Ectodermal cell (in vitro differentiated cells): Measurements from ENCODE around the gene DUSP6.

Source experiments
- H3K27ac ChIP-seq: 2 replicates; pipeline ENCODE4 v1.7.0; 2013; ENCODE audit warnings: mild to moderate bottlenecking, low read depth, low read length; ENCODE audit not compliant: insufficient read depth, poor library complexity, severe bottlenecking
- H3K27me3 ChIP-seq: 2 replicates; pipeline ENCODE4 v1.7.0; 2013; ENCODE audit warnings: mild to moderate bottlenecking, low read length; ENCODE audit not compliant: insufficient read depth, control insufficient read depth, poor library complexity, severe bottlenecking
- H3K36me3 ChIP-seq: one replicate; pipeline ENCODE4 v1.7.0; 2013; ENCODE audit warnings: low read length; ENCODE audit not compliant: control insufficient read depth, insufficient read depth
- H3K4me1 ChIP-seq: one replicate; pipeline ENCODE4 v1.7.0; 2013; ENCODE audit warnings: low read length; ENCODE audit not compliant: control insufficient read depth, insufficient read depth
- H3K4me3 ChIP-seq: 2 replicates; pipeline ENCODE4 v1.7.0; 2013; ENCODE audit warnings: low read depth, low read length, control low read depth; ENCODE audit not compliant: insufficient read depth
- H3K9me3 ChIP-seq: 2 replicates; pipeline ENCODE4 v1.7.0; 2013; ENCODE audit warnings: mild to moderate bottlenecking, low read length, moderate library complexity; ENCODE audit not compliant: control insufficient read depth
- WGBS, 2 experiments: methylation state at CpG; one replicate each; pipeline ENCODE4 v1.1.7; 2013; ENCODE audit warnings: missing lambda C conversion rate in 2 of 2; 5-methylcytosine and 5-hydroxymethylcytosine counted together

DUSP6 gene

DNA sequence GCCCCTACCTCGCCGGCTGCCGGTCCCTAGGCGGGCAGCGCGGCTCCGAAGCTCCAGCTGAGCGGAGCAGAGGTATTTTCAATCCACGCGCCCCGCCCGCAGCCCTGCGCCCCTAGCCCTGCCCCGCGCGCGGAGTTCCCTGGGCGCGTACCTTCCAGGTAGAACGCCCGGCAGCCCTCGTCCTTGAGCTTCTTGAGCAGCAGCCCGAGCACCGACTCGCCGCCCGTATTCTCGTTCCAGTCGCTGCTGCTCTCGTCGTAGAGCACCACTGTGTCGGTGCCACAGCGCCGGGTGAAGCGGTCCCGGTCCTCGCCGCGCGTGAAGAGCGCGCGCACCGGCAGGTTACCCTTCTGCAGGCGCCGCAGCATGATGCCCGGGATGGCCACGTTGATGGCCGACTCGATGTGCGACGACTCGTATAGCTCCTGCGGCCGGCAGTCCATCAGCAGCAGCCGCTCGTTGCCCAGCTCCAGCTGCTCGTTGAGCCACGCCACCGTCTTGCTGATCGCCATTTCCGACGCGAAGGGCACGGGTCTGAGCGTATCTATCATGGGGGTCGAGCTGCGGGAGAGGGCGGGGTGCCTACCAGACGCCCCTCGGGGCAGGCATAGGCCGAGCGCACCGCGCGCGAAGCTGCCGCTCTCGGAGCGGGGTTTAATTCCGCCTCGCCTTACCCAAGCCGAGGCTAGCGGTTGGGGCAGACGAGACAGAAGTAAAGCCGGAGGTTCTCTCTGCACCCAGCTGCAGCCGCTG, 636 bp downstream of the DUSP6 start:
- H3K36me3 ChIP-seq, result peaks cover 5% of the 10 kb centered on the region
- WGBS, 2 experiments, result 1% methylated on average over 87 of the region's 87 CpGs
- H3K27me3 ChIP-seq, result peaks cover 78% of the 10 kb centered on the region
- peak overlapping the region; percentile 96 for H3K27ac ChIP-seq
- peaks cover 52% of the 10 kb centered on the region for H3K4me1 ChIP-seq
- peak overlapping the region; percentile 60 for H3K4me3 ChIP-seq
- no peaks in the 10 kb centered on the region for H3K9me3 ChIP-seq

DNA sequence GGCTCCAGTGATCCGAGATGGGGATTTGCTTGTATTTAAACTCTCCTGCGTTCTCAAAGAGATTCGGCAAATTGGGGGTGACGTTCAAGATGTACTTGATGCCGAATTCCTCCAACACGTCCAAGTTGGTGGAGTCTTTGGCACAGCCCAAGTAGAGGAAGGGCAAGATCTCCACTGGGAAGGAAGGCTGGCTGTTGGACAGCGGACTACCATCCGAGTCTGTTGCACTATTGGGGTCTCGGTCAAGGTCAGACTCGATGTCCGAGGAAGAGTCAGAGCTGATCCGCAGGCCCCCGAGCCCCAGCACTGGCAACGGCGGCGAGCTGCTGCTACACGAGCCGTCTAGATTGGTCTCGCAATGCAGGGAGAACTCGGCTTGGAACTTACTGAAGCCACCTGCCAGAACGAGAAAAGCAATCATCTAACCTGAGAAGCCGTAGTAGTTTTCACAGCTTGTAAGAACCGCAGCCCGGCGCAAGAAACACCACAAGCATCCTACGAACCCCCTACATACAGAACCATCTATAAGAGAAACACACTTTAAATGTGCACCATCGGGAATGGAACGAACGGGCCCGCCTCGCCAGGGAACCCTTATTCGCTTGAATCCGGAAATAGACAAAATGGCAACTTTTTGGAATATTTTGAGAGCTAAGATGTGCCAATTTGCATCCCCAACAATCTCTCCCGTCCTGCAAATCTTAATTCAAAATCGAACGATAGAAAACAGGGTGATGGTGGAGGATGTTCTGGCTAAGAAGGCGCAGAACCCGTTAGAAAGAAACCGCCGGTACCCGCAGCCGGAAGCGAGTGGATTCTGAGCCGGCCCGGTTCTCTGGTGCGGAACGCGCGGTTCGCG, 1.4 kb downstream of the DUSP6 start:
- Histone ChIP-seq H3K9me3 (no peaks in the 10 kb centered on the region), H3K27me3 (peaks cover 70% of the 10 kb centered on the region), H3K36me3 (peaks cover 5% of the 10 kb centered on the region), H3K4me3 (peak overlapping the region; percentile 60), H3K4me1 (peaks cover 59% of the 10 kb centered on the region), H3K27ac (no peak overlapping the region)
- 1 to 2% methylated on average over 51 of the region's 51 CpGs for WGBS, 2 experiments

DNA sequence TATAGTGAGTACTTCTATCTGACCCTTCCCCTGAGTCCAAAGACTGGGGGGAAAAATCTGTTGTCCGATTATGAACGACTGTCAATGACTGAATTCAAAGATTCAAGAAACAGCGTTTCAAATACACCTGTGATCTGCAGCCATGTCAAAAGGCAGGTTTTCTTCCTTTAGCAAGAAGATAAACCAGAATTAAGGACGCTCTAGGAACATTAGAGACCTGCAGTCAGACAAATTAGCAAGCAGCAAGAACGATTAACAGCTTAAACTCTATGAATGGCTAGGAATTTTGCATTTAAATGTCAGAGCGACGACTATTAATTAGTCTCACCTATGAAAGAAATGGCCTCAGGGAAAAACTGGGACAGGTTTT, 2.1 kb downstream of the DUSP6 start:
- Histone ChIP-seq H3K36me3 (peaks cover 5% of the 10 kb centered on the region), H3K4me1 (peaks cover 61% of the 10 kb centered on the region), H3K27ac (no peak overlapping the region), H3K4me3 (peak overlapping the region; percentile 60), H3K9me3 (no peaks in the 10 kb centered on the region), H3K27me3 (peaks cover 64% of the 10 kb centered on the region)
- 0 to 1% methylated on average over 7 of the region's 7 CpGs for WGBS, 2 experiments

DNA sequence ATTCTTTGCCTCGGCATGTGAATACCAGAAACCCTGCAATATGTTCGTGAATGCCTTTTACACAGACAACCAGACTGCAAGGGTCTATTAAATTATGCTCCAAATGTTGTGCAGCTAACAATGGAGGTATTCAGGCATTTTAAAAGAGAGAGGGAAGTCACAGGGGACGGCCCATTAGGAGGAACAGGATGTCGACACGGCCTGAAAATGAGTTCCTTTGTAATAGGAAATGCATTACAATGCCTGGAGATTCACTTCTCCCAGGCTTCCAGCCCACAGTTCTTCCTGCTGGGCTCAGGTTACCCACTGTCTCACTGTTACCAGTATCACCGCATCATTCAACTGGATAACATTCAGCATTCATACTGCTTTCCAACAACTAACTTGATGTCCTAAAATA, 2.5 kb downstream of the DUSP6 start:
- Histone ChIP-seq H3K27me3 (peaks cover 60% of the 10 kb centered on the region), H3K36me3 (peaks cover 5% of the 10 kb centered on the region), H3K4me3 (peak overlapping the region; percentile 60), H3K27ac (no peak overlapping the region), H3K4me1 (peaks cover 60% of the 10 kb centered on the region), H3K9me3 (no peaks in the 10 kb centered on the region)
- 2% methylated on average over 6 of the region's 6 CpGs for WGBS, 2 experiments

DNA sequence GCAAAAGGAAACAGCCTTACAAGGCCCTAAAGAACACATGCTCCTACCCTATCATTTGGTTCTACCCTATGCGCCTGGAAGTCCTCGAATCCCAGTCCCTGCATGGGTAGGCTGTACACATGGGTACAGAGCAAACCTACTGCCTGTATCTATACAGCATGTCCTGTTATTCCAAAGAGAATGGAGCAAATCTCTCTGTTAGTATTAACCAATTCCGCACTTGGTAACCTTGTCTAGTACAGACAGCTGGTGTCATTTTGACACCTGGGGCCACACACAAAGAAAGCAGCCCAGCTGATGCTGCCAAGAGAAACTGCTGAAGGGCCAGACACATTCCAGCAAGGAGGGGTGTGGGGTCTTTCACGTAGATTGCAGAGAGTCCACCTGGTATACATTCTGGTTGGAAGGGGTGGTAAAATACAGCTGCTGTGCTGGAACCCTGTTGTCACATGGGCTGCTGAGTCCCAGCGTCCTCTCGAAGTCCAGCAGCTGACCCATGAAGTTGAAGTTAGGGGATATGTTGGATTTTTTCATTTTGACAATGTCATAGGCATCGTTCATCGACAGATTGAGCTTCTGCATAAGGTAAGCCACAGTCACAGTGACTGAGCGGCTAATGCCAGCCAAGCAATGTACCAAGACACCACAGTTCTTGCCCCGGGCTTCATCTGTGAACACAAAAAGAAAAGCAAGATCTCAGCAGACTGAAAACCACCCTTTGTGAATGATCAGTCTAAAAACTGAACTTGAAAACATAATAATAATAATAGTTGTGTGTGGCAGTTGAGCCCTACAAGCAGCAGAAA, 3.2 kb downstream of the DUSP6 start:
- Histone ChIP-seq H3K4me1 (peaks cover 58% of the 10 kb centered on the region), H3K4me3 (peak overlapping the region; percentile 60), H3K9me3 (no peaks in the 10 kb centered on the region), H3K36me3 (peaks cover 5% of the 10 kb centered on the region), H3K27ac (no peak overlapping the region), H3K27me3 (peaks cover 53% of the 10 kb centered on the region)
- 55 to 60% methylated on average over 10 of the region's 10 CpGs for WGBS, 2 experiments

DNA sequence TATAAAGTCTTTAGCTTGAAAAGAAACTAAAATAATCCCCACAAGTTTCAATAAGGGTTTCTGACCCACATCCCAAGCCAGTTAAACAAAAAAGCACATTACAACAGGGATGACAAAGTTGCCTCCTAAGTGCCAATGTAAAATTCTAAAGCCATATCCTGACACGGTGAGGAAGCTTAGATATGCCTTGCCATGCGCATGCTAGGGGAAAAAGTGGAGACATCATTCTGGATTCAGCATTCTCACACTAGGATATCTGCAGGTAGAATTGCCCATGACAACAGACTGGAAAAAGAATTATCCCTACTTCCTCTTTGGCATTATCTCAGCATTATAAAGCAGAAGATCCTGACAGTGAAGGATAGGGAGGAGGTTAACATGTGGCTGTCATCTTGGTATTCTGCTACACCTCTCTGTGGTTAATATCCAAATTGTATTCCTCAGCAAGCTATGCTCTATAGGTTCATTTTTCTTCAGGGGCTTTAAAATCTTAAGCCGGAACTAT, 4.9 kb downstream of the DUSP6 start:
- Histone ChIP-seq H3K9me3 (no peaks in the 10 kb centered on the region), H3K27ac (no peak overlapping the region), H3K27me3 (peaks cover 52% of the 10 kb centered on the region), H3K4me3 (no peak overlapping the region), H3K4me1 (peaks cover 58% of the 10 kb centered on the region), H3K36me3 (peaks cover 5% of the 10 kb centered on the region)
- 73 to 79% methylated on average over 3 of the region's 3 CpGs for WGBS, 2 experiments

DNA sequence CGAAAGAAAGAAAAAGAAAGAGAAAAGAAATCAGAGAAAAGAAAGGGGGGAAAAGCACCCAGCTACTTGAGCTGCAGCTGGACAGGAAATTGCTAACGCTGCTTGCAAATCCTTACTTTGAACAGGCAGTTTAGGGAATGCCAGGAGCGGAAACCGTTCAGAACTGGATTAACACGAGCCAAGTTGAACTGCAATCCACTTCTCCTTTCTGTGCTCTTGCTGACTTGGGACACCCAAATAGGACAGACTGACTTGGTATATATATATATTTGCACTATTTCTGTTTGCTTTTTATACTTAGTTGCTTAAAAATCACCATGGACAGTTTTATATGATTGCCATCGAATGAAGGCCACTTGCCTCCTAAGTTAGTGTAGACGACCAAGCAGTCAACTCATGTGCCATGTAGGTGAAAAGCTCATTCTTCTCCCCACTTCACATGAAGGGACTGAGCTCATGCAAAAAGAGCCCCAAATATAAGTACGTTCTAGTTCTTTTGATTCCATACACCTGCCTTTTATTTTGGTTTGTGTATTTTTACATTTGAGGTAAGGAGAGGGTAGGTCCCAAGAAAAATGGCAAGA, 5.5 kb downstream of the DUSP6 start:
- WGBS, 2 experiments, result 32 to 44% methylated on average over 7 to 8 of the region's 8 CpGs
- H3K9me3 ChIP-seq, result no peaks in the 10 kb centered on the region
- peaks cover 51% of the 10 kb centered on the region for H3K27me3 ChIP-seq
- H3K27ac ChIP-seq, result peak overlapping the region; percentile 79
- H3K4me1 ChIP-seq, result peaks cover 58% of the 10 kb centered on the region
- no peak overlapping the region for H3K4me3 ChIP-seq
- H3K36me3 ChIP-seq, result peaks cover 5% of the 10 kb centered on the region

DNA sequence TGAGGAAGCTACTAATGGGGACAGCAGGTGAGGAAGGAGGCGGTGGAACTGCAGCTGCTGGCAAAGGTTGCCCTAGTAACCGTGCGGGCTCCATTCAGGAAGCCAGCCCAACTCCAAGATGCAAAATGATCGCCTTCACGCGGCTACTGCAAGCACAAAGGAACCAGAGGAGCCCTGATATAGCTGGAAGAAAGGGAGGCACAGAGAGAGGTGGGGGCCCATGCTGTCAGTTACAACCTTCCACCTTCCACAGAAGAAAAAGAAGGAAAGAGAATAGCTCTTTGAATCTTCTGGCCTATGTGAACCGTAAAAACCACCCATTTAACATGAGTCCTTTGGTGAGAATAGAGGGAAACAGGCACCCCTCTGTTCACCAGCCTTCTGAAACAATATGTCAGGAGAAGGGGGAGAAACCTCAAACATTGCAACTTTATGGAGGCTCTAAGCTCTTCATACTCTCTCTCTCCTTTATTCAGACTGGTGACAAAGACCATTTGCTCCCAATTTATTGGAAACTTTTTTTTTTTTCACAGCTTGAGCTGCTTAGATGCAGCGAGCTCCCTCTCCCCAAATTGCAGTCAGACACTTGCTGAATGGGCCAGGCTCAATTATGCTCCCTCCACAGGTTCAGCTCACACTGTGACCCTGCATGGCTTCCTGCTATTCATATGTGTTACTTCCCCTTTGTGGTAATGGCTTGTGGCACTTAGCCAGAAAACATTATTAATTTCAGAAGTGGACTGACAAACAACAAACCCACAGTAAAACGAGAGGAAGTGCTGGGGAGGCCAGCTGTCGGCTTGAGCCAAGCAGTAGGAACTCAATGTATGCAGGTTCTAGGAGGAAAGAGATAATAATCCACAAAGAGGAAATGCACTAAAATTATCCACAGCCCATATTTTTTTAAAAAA, 6.2 kb downstream of the DUSP6 start:
- H3K4me3 ChIP-seq, result no peak overlapping the region
- WGBS, 2 experiments, result 1 to 5% methylated on average over 8 to 10 of the region's 10 CpGs

DNA sequence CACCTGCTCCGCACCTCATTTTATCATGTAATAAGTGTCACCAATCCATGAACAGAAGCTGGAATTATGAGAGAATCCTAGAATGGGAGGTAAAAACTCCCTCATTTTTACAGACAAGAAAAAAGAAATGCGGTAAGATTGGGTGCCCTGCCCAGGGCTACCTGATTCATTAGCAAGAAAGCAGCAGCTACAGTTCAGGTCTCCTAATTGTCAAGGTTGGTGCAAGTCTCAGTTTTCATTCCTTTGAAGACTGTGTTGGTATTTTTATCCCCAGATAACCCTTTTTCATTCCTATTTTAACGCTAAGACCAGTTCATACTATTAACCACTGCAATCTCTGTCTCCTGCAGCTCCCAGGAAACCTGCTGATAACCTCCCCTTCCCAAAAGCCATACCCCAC, 6.9 kb downstream of the DUSP6 start:
- 40 to 58% methylated on average over 2 to 3 of the region's 3 CpGs for WGBS, 2 experiments
- no peak overlapping the region for H3K4me3 ChIP-seq
- H3K27ac ChIP-seq, result peak overlapping the region; percentile 79
- peaks cover 36% of the 10 kb centered on the region for H3K27me3 ChIP-seq
- H3K36me3 ChIP-seq, result peaks cover 5% of the 10 kb centered on the region
- no peaks in the 10 kb centered on the region for H3K9me3 ChIP-seq
- peaks cover 49% of the 10 kb centered on the region for H3K4me1 ChIP-seq

More for the DNA sequence above, 6.2 kb downstream of the DUSP6 start:
- H3K27me3 ChIP-seq, result peaks cover 43% of the 10 kb centered on the region
- peaks cover 5% of the 10 kb centered on the region for H3K36me3 ChIP-seq
- H3K27ac ChIP-seq, result peak overlapping the region; percentile 79
- H3K4me1 ChIP-seq, result peaks cover 56% of the 10 kb centered on the region
- H3K9me3 ChIP-seq, result no peaks in the 10 kb centered on the region
